Activated T-cell treated with anti-CD3 and anti-CD28 coated beads, Interleukin-2, amount 50 U/mL, for 24 hours (primary cell): ENCODE results near the gene ANXA3.
"Not testable (repeated sequence)": the region's sequence is repeated elsewhere in the genome, so short reads cannot be mapped to it uniquely, and the experiment has no call there.

Experiments
- DNase-seq: peaks from one replicate; pipeline ENCODE4 v3.0.0-alpha.2; 2020
- H3K27ac Mint-ChIP-seq: 2 replicates; pipeline ENCODE4 v1.8.0; 2020; ENCODE audit warnings: mild to moderate bottlenecking, mixed read lengths
- H3K27me3 Mint-ChIP-seq: 2 replicates; pipeline ENCODE4 v1.8.0; 2020; ENCODE audit warnings: mixed read lengths
- H3K36me3 Mint-ChIP-seq: 2 replicates; pipeline ENCODE4 v1.8.0; 2020; ENCODE audit warnings: low read depth, mixed read lengths
- H3K4me1 Mint-ChIP-seq: 2 replicates; pipeline ENCODE4 v1.8.0; 2020; ENCODE audit warnings: low read depth, mixed read lengths
- H3K4me3 Mint-ChIP-seq: 2 replicates; pipeline ENCODE4 v1.8.0; 2020; ENCODE audit warnings: mild to moderate bottlenecking, moderate library complexity, mixed read lengths
- H3K9me3 Mint-ChIP-seq: 2 replicates; pipeline ENCODE4 v1.8.0; 2020; ENCODE audit warnings: mixed read lengths

Gene ANXA3

GRCh38 chr4:78578674-78579425 is 27.3 kb downstream of the ANXA3 start:
- no peaks in the 10 kb centered on the region for H3K36me3 Mint-ChIP-seq
- peaks cover 4% of the 10 kb centered on the region for H3K27me3 Mint-ChIP-seq
- H3K4me1 Mint-ChIP-seq = no peaks in the 10 kb centered on the region
- DNase-seq = no peak
- H3K4me3 Mint-ChIP-seq = no peak overlapping the region
- no peak overlapping the region for H3K27ac Mint-ChIP-seq
- no peaks in the 10 kb centered on the region for H3K9me3 Mint-ChIP-seq

- no peaks in the 10 kb centered on the region for H3K9me3 Mint-ChIP-seq
- no peak overlapping the region for H3K4me3 Mint-ChIP-seq
- H3K27me3 Mint-ChIP-seq = peaks cover 4% of the 10 kb centered on the region
- H3K27ac Mint-ChIP-seq = no peak overlapping the region
- no peak for DNase-seq
- no peaks in the 10 kb centered on the region for H3K4me1 Mint-ChIP-seq
- H3K36me3 Mint-ChIP-seq = no peaks in the 10 kb centered on the region
Observed at GRCh38 chr4:78581618-78582017, 30.0 kb downstream of the ANXA3 start.

- DNase-seq = no peak
- H3K27me3 Mint-ChIP-seq = peaks cover 4% of the 10 kb centered on the region
- no peak overlapping the region for H3K27ac Mint-ChIP-seq
- no peak overlapping the region for H3K4me3 Mint-ChIP-seq
- no peaks in the 10 kb centered on the region for H3K36me3 Mint-ChIP-seq
- H3K9me3 Mint-ChIP-seq = no peaks in the 10 kb centered on the region
- H3K4me1 Mint-ChIP-seq = no peaks in the 10 kb centered on the region
Observed at GRCh38 chr4:78584863-78585547, 33.4 kb downstream of the ANXA3 start.

DNA sequence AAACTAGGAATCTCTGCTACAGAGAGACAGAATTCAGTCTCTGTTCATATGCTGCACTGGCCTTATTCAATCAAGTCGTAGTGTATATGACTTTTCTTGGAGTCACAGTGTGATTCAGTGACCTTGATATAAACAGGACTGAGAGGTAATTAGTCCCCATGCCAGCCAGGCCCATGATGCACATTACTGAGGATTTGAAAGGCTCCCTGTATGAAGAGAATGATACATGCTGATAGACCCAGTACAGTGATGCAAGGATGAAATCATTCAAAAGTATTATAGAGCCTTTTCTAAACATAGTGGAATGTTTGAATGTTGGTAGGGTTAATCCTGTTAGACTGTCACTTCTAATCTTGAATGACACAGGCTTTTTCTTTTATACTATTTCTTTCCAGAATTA is 34.1 kb downstream of the ANXA3 start:
- Mint-ChIP-seq H3K27ac (no peak overlapping the region), H3K36me3 (no peaks in the 10 kb centered on the region), H3K4me1 (no peaks in the 10 kb centered on the region), H3K27me3 (peaks cover 3% of the 10 kb centered on the region), H3K4me3 (no peak overlapping the region), H3K9me3 (no peaks in the 10 kb centered on the region)
- no peak for DNase-seq

GRCh38 chr4:78588894-78589545 is 37.5 kb downstream of the ANXA3 start:
- no peaks in the 10 kb centered on the region for H3K36me3 Mint-ChIP-seq
- H3K4me3 Mint-ChIP-seq = no peak overlapping the region
- no peaks in the 10 kb centered on the region for H3K27me3 Mint-ChIP-seq
- DNase-seq = no peak
- no peaks in the 10 kb centered on the region for H3K9me3 Mint-ChIP-seq
- no peak overlapping the region for H3K27ac Mint-ChIP-seq
- H3K4me1 Mint-ChIP-seq = no peaks in the 10 kb centered on the region

- DNase-seq = no peak
- H3K27me3 Mint-ChIP-seq = no peaks in the 10 kb centered on the region
Observed at GRCh38 chr4:78591404-78591803, 39.8 kb downstream of the ANXA3 start.

GRCh38 chr4:78592088-78592783 is 40.7 kb downstream of the ANXA3 start:
- no peaks in the 10 kb centered on the region for H3K27me3 Mint-ChIP-seq
- no peaks in the 10 kb centered on the region for H3K36me3 Mint-ChIP-seq
- DNase-seq = no peak
- no peak overlapping the region for H3K4me3 Mint-ChIP-seq
- H3K27ac Mint-ChIP-seq = no peak overlapping the region
- H3K9me3 Mint-ChIP-seq = no peaks in the 10 kb centered on the region
- H3K4me1 Mint-ChIP-seq = no peaks in the 10 kb centered on the region

More at GRCh38 chr4:78591404-78591803, 39.8 kb downstream of the ANXA3 start:
- Mint-ChIP-seq H3K9me3 (no peaks in the 10 kb centered on the region), H3K4me1 (no peaks in the 10 kb centered on the region), H3K4me3 (no peak overlapping the region), H3K27ac (no peak overlapping the region), H3K36me3 (no peaks in the 10 kb centered on the region)

- H3K4me3 Mint-ChIP-seq = no peak overlapping the region
- no peaks in the 10 kb centered on the region for H3K4me1 Mint-ChIP-seq
- H3K27me3 Mint-ChIP-seq = peaks cover 8% of the 10 kb centered on the region
- H3K36me3 Mint-ChIP-seq = no peaks in the 10 kb centered on the region
- H3K9me3 Mint-ChIP-seq = no peaks in the 10 kb centered on the region
- H3K27ac Mint-ChIP-seq = no peak overlapping the region
- no peak for DNase-seq
Observed at GRCh38 chr4:78596111-78596742, 44.7 kb downstream of the ANXA3 start.

GRCh38 chr4:78598431-78598830 is 46.9 kb downstream of the ANXA3 start:
- H3K9me3 Mint-ChIP-seq, H3K4me3 Mint-ChIP-seq, DNase-seq, H3K36me3 Mint-ChIP-seq, H3K4me1 Mint-ChIP-seq, H3K27ac Mint-ChIP-seq: not testable (repeated sequence)
- H3K27me3 Mint-ChIP-seq = peaks cover 14% of the 10 kb centered on the region

- Mint-ChIP-seq H3K4me1 (no peaks in the 10 kb centered on the region), H3K27ac (no peak overlapping the region), H3K9me3 (no peaks in the 10 kb centered on the region), H3K4me3 (no peak overlapping the region), H3K36me3 (no peaks in the 10 kb centered on the region), H3K27me3 (peaks cover 14% of the 10 kb centered on the region)
- no peak for DNase-seq
Observed at GRCh38 chr4:78599147-78599546, 47.6 kb downstream of the ANXA3 start.

DNA sequence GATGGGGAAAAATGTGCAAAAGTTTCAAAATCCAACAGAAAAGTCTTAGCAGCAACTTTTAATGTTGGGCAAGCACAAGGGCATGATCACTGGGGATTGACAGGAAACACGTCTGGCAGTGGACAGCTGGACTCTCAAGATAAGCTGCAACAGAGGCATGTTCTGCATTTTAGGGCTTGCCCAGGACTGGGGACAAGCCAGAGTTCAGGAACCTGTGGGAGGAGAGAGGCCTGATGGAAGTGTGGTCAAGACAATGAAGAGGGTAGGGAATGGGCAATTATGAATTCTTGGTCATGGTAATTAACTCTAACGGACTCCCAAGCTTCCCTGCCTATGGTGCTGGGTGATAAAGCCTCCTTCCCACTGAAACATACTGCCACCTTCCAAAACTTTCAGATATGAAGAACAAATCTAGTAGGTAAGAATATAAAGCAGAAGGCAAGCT is 48.4 kb downstream of the ANXA3 start:
- Mint-ChIP-seq H3K36me3 (no peaks in the 10 kb centered on the region), H3K9me3 (no peaks in the 10 kb centered on the region), H3K4me1 (no peaks in the 10 kb centered on the region), H3K27ac (no peak overlapping the region), H3K4me3 (no peak overlapping the region), H3K27me3 (peaks cover 14% of the 10 kb centered on the region)
- no peak for DNase-seq

- H3K27ac Mint-ChIP-seq = no peak overlapping the region
- H3K4me1 Mint-ChIP-seq = no peaks in the 10 kb centered on the region
- H3K4me3 Mint-ChIP-seq = no peak overlapping the region
Observed at GRCh38 chr4:78601013-78601412, 49.4 kb downstream of the ANXA3 start.

GRCh38 chr4:78602334-78602733 is 50.8 kb downstream of the ANXA3 start:
- H3K27me3 Mint-ChIP-seq = peaks cover 14% of the 10 kb centered on the region
- no peak overlapping the region for H3K4me3 Mint-ChIP-seq
- H3K27ac Mint-ChIP-seq = no peak overlapping the region
- no peaks in the 10 kb centered on the region for H3K36me3 Mint-ChIP-seq
- no peak for DNase-seq
- no peaks in the 10 kb centered on the region for H3K4me1 Mint-ChIP-seq
- no peaks in the 10 kb centered on the region for H3K9me3 Mint-ChIP-seq

More at GRCh38 chr4:78601013-78601412, 49.4 kb downstream of the ANXA3 start:
- Mint-ChIP-seq H3K9me3 (no peaks in the 10 kb centered on the region), H3K27me3 (peaks cover 14% of the 10 kb centered on the region), H3K36me3 (no peaks in the 10 kb centered on the region)
- DNase-seq = no peak

GRCh38 chr4:78603384-78603783 is 51.8 kb downstream of the ANXA3 start:
- Mint-ChIP-seq H3K4me1 (no peaks in the 10 kb centered on the region), H3K27ac (no peak overlapping the region), H3K9me3 (no peaks in the 10 kb centered on the region), H3K36me3 (no peaks in the 10 kb centered on the region), H3K27me3 (peaks cover 14% of the 10 kb centered on the region), H3K4me3 (no peak overlapping the region)
- DNase-seq = no peak
